Erythroblast (primary cell): ENCODE measurements around the gene QRICH2.

Source experiments
- GATA1 ChIP-seq: IDR thresholded peaks from 2 replicates; pipeline ENCODE4 v1.6.1; 2011; ENCODE audit warnings: low read depth, mild to moderate bottlenecking, control low read depth, low read length, moderate library complexity
- POLR2A ChIP-seq: IDR thresholded peaks from 2 replicates; pipeline ENCODE4 v1.6.1; 2011; ENCODE audit warnings: mild to moderate bottlenecking, low read length

DNA sequence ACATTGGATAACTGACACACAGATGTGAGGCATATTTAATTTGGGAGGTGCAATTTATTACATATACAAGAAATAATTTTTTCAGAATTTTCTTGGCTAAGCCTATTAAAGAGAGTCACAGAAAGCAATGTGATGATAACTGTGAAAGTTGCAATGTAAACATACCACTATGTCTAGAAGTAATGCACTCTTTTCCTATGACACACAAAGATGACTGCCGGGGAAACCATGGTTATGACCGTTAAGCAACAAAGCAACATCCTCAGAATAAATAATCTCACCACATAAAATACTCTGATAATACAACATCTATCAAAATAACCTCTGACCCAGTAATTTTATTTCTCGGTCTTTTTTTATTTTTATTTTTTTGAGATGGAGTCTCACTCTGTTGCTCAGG is 10.5 kb upstream of the QRICH2 start:
- no peak for TF ChIP-seq POLR2A
- TF ChIP-seq GATA1, result no peak
